Measurements from ENCODE around the gene PITPNB. TPM values are rescaled to one million over a fixed set of nuclear protein-coding genes. Genes with fewer than 3 reads are reported as not detected.

PITPNB gene
- total RNA-seq, 1 experiment from 2014 or later: 70.7 TPM

GRCh38 chr22:27905653-27906052 lies 13.4 kb downstream of the PITPNB start:
- peak overlapping the region; percentile 20; the same call in 1 of the 2 replicates for H3K27ac Mint-ChIP-seq
- H3K4me3 Mint-ChIP-seq: no peak overlapping the region
- H3K4me1 Mint-ChIP-seq: no peaks in the 10 kb centered on the region
- DNase-seq (ENCODE audit: low spot score) (no peak), ATAC-seq (no peak)
- H3K9me3 Mint-ChIP-seq: no peaks in the 10 kb centered on the region
- CTCF ChIA-PET: no interaction called here
- H3K27me3 Mint-ChIP-seq (ENCODE audit: low read depth): no peaks in the 10 kb centered on the region
- POLR2A ChIA-PET: no interaction called here
- H3K36me3 Mint-ChIP-seq: peaks cover 46% of the 10 kb centered on the region
- TF ChIP-seq FOXP1 (CRISPR knock-in tag; IDR thresholded peaks at IDR 0.05; ENCODE audit: borderline replicate concordance) (no peak), ZNF219 (CRISPR knock-in tag; IDR thresholded peaks at IDR 0.05; ENCODE audit: borderline replicate concordance) (no peak), GTF2I (CRISPR knock-in tag; conservative IDR thresholded peaks at IDR 0.05) (no peak), ZSCAN18 (CRISPR knock-in tag; IDR thresholded peaks at IDR 0.05) (no peak), ELF4 (CRISPR knock-in tag; IDR thresholded peaks at IDR 0.05; ENCODE audit: low read depth) (no peak), FOXK1 (CRISPR knock-in tag; IDR thresholded peaks at IDR 0.05) (no peak), PRDM15 (CRISPR knock-in tag; IDR thresholded peaks at IDR 0.05) (no peak), ATF2 (CRISPR knock-in tag; IDR thresholded peaks at IDR 0.05; ENCODE audit: borderline replicate concordance, low read depth) (no peak), NFATC4 (CRISPR knock-in tag; IDR thresholded peaks at IDR 0.05) (no peak), MYBL2 (CRISPR knock-in tag; IDR thresholded peaks at IDR 0.05) (no peak), ZNF425 (CRISPR knock-in tag; conservative IDR thresholded peaks at IDR 0.05) (no peak), ZNF121 (CRISPR knock-in tag; IDR thresholded peaks at IDR 0.05) (no peak)

GRCh38 chr22:27903805-27904473 lies 15.1 kb downstream of the PITPNB start:
- no peaks in the 10 kb centered on the region for H3K27me3 Mint-ChIP-seq (ENCODE audit: low read depth)
- H3K4me1 Mint-ChIP-seq: no peaks in the 10 kb centered on the region
- ATAC-seq (no peak), DNase-seq (ENCODE audit: low spot score) (no peak)
- TF ChIP-seq TCF7 (CRISPR knock-in tag; IDR thresholded peaks at IDR 0.05; ENCODE audit: low read depth): no peak
- TF ChIP-seq E2F1 (CRISPR knock-in tag; IDR thresholded peaks at IDR 0.05): no peak
- no peak for TF ChIP-seq USF1 (CRISPR knock-in tag; IDR thresholded peaks at IDR 0.05)
- no peak for TF ChIP-seq CREM (CRISPR knock-in tag; IDR thresholded peaks at IDR 0.05)
- no peak for TF ChIP-seq ZNF219 (CRISPR knock-in tag; IDR thresholded peaks at IDR 0.05; ENCODE audit: borderline replicate concordance)
- TF ChIP-seq ZMAT4 (CRISPR knock-in tag; IDR thresholded peaks at IDR 0.05): no peak
- no peak for TF ChIP-seq ELF4 (CRISPR knock-in tag; IDR thresholded peaks at IDR 0.05; ENCODE audit: low read depth)
- no peak for TF ChIP-seq NFATC4 (CRISPR knock-in tag; IDR thresholded peaks at IDR 0.05)
- TF ChIP-seq PREB (CRISPR knock-in tag; IDR thresholded peaks at IDR 0.05; ENCODE audit: borderline replicate concordance): no peak
- no peak for TF ChIP-seq TEAD4 (CRISPR knock-in tag; IDR thresholded peaks at IDR 0.05)
- POLR2A ChIA-PET: no interaction called here
- H3K4me3 Mint-ChIP-seq: no peak overlapping the region
- no peaks in the 10 kb centered on the region for H3K9me3 Mint-ChIP-seq
- peaks cover 37% of the 10 kb centered on the region for H3K36me3 Mint-ChIP-seq
- no peak overlapping the region for H3K27ac Mint-ChIP-seq
- CTCF ChIA-PET: interaction anchor here (0.6 kb wide), 1 partner anchor 83 kb away, joined by 3 read pairs; no protein-coding TSS in a partner anchor

All from WTC11 (cell line).